HEK293 (cell line): ENCODE results near the gene ZC3H7B.
A peak's percentile ranks its signal among the peaks of the same experiment; 100 is the strongest.

ENCODE experiments used
- CTCF ChIA-PET: fragments of 350-600 bp; formaldehyde crosslinking; extraction: SDS; loops from one replicate; lab custom pipeline; 2021; ENCODE audit warnings: antibody characterized with exemption; lab: Yijun Ruan, JAX
- POLR2A ChIA-PET: fragments of 300-600 bp; formaldehyde crosslinking; extraction: SDS; loops from one replicate; lab custom pipeline; 2020; ENCODE audit warnings: antibody characterized with exemption, inconsistent platforms; lab: Yijun Ruan, JAX
- H3K27ac ChIP-seq: fragments of 200-500 bp; sonication (Bioruptor generic); 2 replicates; pipeline ENCODE4 v1.5.1; 2014; ENCODE audit warnings: low read depth, low read length, control low read depth, inconsistent platforms; ENCODE audit errors: extremely low read depth
- H3K36me3 ChIP-seq, 2 experiments: fragments of 200-500 bp in 1 of 2; sonication (Bioruptor generic) in 1 of 2; 1 replicate in 1 of 2; 2 replicates in 1 of 2; pipeline ENCODE4 v1.5.1; 2014 to 2017; ENCODE audit warnings: inconsistent platforms in 2 of 2, low read length in 2 of 2; ENCODE audit not compliant: control insufficient read depth in 2 of 2, insufficient read depth in 1 of 2
- H3K4me1 ChIP-seq: fragments of 200-500 bp; sonication (Bioruptor generic); 2 replicates; pipeline ENCODE4 v1.5.1; 2014; ENCODE audit warnings: mild to moderate bottlenecking, low read length, inconsistent platforms; ENCODE audit not compliant: control insufficient read depth, insufficient read depth
- H3K4me3 ChIP-seq: 2 replicates; pipeline ENCODE4 v1.5.1; 2011; ENCODE audit warnings: low read depth, mild to moderate bottlenecking, control low read depth, low read length, moderate library complexity
- H3K9me3 ChIP-seq: fragments of 200-500 bp; sonication (Bioruptor generic); 2 replicates; pipeline ENCODE4 v1.5.1; 2014; ENCODE audit warnings: low read depth, low read length, inconsistent platforms; ENCODE audit not compliant: control insufficient read depth, insufficient read depth
- BCL11A ChIP-seq: fragments of 450-650 bp; formaldehyde crosslinking; IDR thresholded peaks from 2 replicates; pipeline ENCODE4 v1.5.1; 2016; ENCODE audit warnings: low read depth, missing biosample characterization, missing genetic modification characterization
- EGR2 ChIP-seq: fragments of 450-650 bp; formaldehyde crosslinking; IDR thresholded peaks from 2 replicates; pipeline ENCODE4 v1.5.1; 2016; ENCODE audit warnings: low read depth, missing biosample characterization, missing genetic modification characterization
- KLF1 ChIP-seq: fragments of 450-650 bp; formaldehyde crosslinking; IDR thresholded peaks from 2 replicates; pipeline ENCODE4 v1.5.1; 2016; ENCODE audit warnings: missing biosample characterization, missing genetic modification characterization
- KLF16 ChIP-seq: fragments of 450-650 bp; formaldehyde crosslinking; IDR thresholded peaks from 2 replicates; pipeline ENCODE4 v1.5.1; 2017; ENCODE audit warnings: missing biosample characterization, missing genetic modification characterization
- KLF8 ChIP-seq: fragments of 450-650 bp; formaldehyde crosslinking; IDR thresholded peaks from 2 replicates; pipeline ENCODE4 v1.5.1; 2016; ENCODE audit warnings: missing biosample characterization, missing genetic modification characterization
- MZF1 ChIP-seq: fragments of 450-650 bp; formaldehyde crosslinking; IDR thresholded peaks from 2 replicates; pipeline ENCODE4 v1.5.1; 2017; ENCODE audit warnings: missing biosample characterization, missing genetic modification characterization, borderline replicate concordance
- OSR2 ChIP-seq: fragments of 450-650 bp; formaldehyde crosslinking; IDR thresholded peaks from 2 replicates; pipeline ENCODE4 v1.5.1; 2016; ENCODE audit warnings: missing biosample characterization, missing genetic modification characterization
- SP2 ChIP-seq: fragments of 450-650 bp; formaldehyde crosslinking; IDR thresholded peaks from 2 replicates; pipeline ENCODE4 v1.5.1; 2016; ENCODE audit warnings: missing biosample characterization, missing genetic modification characterization
- SP7 ChIP-seq: fragments of 450-650 bp; formaldehyde crosslinking; IDR thresholded peaks from 2 replicates; pipeline ENCODE4 v1.5.1; 2016; ENCODE audit warnings: missing biosample characterization, missing genetic modification characterization
- ZBTB49 ChIP-seq: fragments of 450-650 bp; formaldehyde crosslinking; IDR thresholded peaks from 2 replicates; pipeline ENCODE4 v1.5.1; 2016; ENCODE audit warnings: missing biosample characterization, missing genetic modification characterization, low read depth
- ZNF10 ChIP-seq: fragments of 450-650 bp; formaldehyde crosslinking; IDR thresholded peaks from 2 replicates; pipeline ENCODE4 v1.5.1; 2017; ENCODE audit warnings: missing biosample characterization, missing genetic modification characterization
- ZNF184 ChIP-seq: fragments of 450-650 bp; IDR thresholded peaks from 2 replicates; pipeline ENCODE4 v1.5.1; 2018; ENCODE audit warnings: missing biosample characterization, mild to moderate bottlenecking, missing genetic modification characterization
- ZNF341 ChIP-seq: fragments of 450-650 bp; formaldehyde crosslinking; IDR thresholded peaks from 2 replicates; pipeline ENCODE4; 2016; ENCODE audit warnings: low read depth, missing biosample characterization, missing genetic modification characterization
- ZNF416 ChIP-seq: fragments of 450-650 bp; formaldehyde crosslinking; IDR thresholded peaks from 2 replicates; pipeline ENCODE4 v1.5.1; 2016; ENCODE audit warnings: missing biosample characterization, missing genetic modification characterization
- ZNF423 ChIP-seq: fragments of 450-650 bp; formaldehyde crosslinking; IDR thresholded peaks from 2 replicates; pipeline ENCODE4 v1.5.1; 2016; ENCODE audit warnings: missing biosample characterization, missing genetic modification characterization
- ZNF449 ChIP-seq: fragments of 450-650 bp; formaldehyde crosslinking; IDR thresholded peaks from 2 replicates; pipeline ENCODE4 v1.5.1; 2017; ENCODE audit warnings: missing biosample characterization, mild to moderate bottlenecking, missing genetic modification characterization, moderate library complexity
- ZNF514 ChIP-seq: fragments of 450-650 bp; formaldehyde crosslinking; IDR thresholded peaks from 2 replicates; pipeline ENCODE4 v1.5.1; 2016; ENCODE audit warnings: missing biosample characterization, missing genetic modification characterization
- ZNF560 ChIP-seq: fragments of 450-650 bp; formaldehyde crosslinking; IDR thresholded peaks from 2 replicates; pipeline ENCODE4 v1.5.1; 2017; ENCODE audit warnings: missing biosample characterization, missing genetic modification characterization, borderline replicate concordance
- ZNF624 ChIP-seq: fragments of 450-650 bp; formaldehyde crosslinking; IDR thresholded peaks from 2 replicates; pipeline ENCODE4 v1.5.1; 2017; ENCODE audit warnings: missing biosample characterization, missing genetic modification characterization
- ZNF639 ChIP-seq: fragments of 450-650 bp; formaldehyde crosslinking; IDR thresholded peaks from 2 replicates; pipeline ENCODE4 v1.5.1; 2016; ENCODE audit warnings: missing biosample characterization, missing genetic modification characterization
- ZNF645 ChIP-seq: fragments of 450-650 bp; formaldehyde crosslinking; IDR thresholded peaks from 2 replicates; pipeline ENCODE4; 2016; ENCODE audit warnings: missing biosample characterization, missing genetic modification characterization
- ZNF654 ChIP-seq: fragments of 450-650 bp; formaldehyde crosslinking; IDR thresholded peaks from 2 replicates; pipeline ENCODE4 v1.5.1; 2016; ENCODE audit warnings: low read depth, missing biosample characterization, missing genetic modification characterization
- ZNF664 ChIP-seq: fragments of 450-650 bp; formaldehyde crosslinking; IDR thresholded peaks from 2 replicates; pipeline ENCODE4 v1.5.1; 2016; ENCODE audit warnings: missing biosample characterization, missing genetic modification characterization
- ZNF785 ChIP-seq: fragments of 450-650 bp; formaldehyde crosslinking; IDR thresholded peaks from 2 replicates; pipeline ENCODE4 v1.5.1; 2016; ENCODE audit warnings: missing biosample characterization, missing genetic modification characterization
- ZSCAN18 ChIP-seq: fragments of 450-650 bp; formaldehyde crosslinking; IDR thresholded peaks from 2 replicates; pipeline ENCODE4 v1.5.1; 2016; ENCODE audit warnings: missing biosample characterization, missing genetic modification characterization
- ZSCAN30 ChIP-seq: fragments of 450-650 bp; IDR thresholded peaks from 2 replicates; pipeline ENCODE4 v1.5.1; 2018; ENCODE audit warnings: missing biosample characterization, mild to moderate bottlenecking, missing genetic modification characterization, moderate library complexity

The ZC3H7B gene

GRCh38 chr22:41350087-41350486 lies 48.8 kb downstream of the ZC3H7B start:
- ChIA-PET CTCF (no interaction called here), POLR2A (no interaction called here)
- H3K27ac ChIP-seq: no peak overlapping the region
- peaks cover 13 to 93% of the 10 kb centered on the region in 2 experiments for H3K36me3 ChIP-seq
- no peaks in the 10 kb centered on the region for H3K4me1 ChIP-seq
- H3K4me3 ChIP-seq: no peak overlapping the region
- TF ChIP-seq ZNF416 (tag by site-specific recombination) (no peak), BCL11A (tag by site-specific recombination) (no peak), EGR2 (peak; percentile 46; the same call in 1 of the 2 replicates), SP2 (tag by site-specific recombination) (peak; percentile 19; the same call in 1 of the 2 replicates)
- TF ChIP-seq, all 188 proteins: peak for 2
- no peaks in the 10 kb centered on the region for H3K9me3 ChIP-seq

- Histone ChIP-seq H3K4me3 (no peak overlapping the region), H3K36me3 (peaks cover 12 to 96% of the 10 kb centered on the region in 2 experiments), H3K9me3 (no peaks in the 10 kb centered on the region), H3K4me1 (no peaks in the 10 kb centered on the region), H3K27ac (no peak overlapping the region)
- TF ChIP-seq ZNF514: no peak
- TF ChIP-seq ZNF639 (tag by site-specific recombination): no peak
- no peak for TF ChIP-seq ZNF654 (tag by site-specific recombination)
- no peak for TF ChIP-seq ZNF10
- TF ChIP-seq ZNF341 (tag by site-specific recombination): no peak
- TF ChIP-seq KLF1: no peak
- TF ChIP-seq ZNF184 (tag by site-specific recombination): no peak
- TF ChIP-seq KLF16: no peak
- no peak for TF ChIP-seq ZNF449
- TF ChIP-seq ZSCAN30 (tag by site-specific recombination): no peak
- TF ChIP-seq ZNF785 (tag by site-specific recombination): no peak
- no peak for TF ChIP-seq ZNF423 (tag by site-specific recombination)
- no peak for TF ChIP-seq ZNF560 (tag by site-specific recombination)
- no peak for TF ChIP-seq OSR2 (tag by site-specific recombination)
- TF ChIP-seq SP7: no peak
- ChIA-PET CTCF (no interaction called here), POLR2A (interaction anchor here (1.4 kb wide), 1 partner anchor 16 kb away, joined by 5 read pairs; no protein-coding TSS in a partner anchor)
These were observed 49.7 kb downstream of the ZC3H7B start for GRCh38 chr22:41351011-41351410.

- Histone ChIP-seq H3K9me3 (no peaks in the 10 kb centered on the region), H3K36me3 (peaks cover 3 to 96% of the 10 kb centered on the region in 2 experiments), H3K4me3 (no peak overlapping the region), H3K4me1 (no peaks in the 10 kb centered on the region), H3K27ac (no peak overlapping the region)
- CTCF ChIA-PET: interaction anchor here (0.7 to 1.7 kb wide), 2 partner anchors 11 to 175 kb away, joined by 3 read pairs; no protein-coding TSS in a partner anchor
- POLR2A ChIA-PET: interaction anchor here (1.0 to 1.4 kb wide), 3 partner anchors 15 to 96 kb away, joined by 4 to 5 read pairs (median 4); no protein-coding TSS in a partner anchor
- TF ChIP-seq ZNF341 (tag by site-specific recombination) (no peak), KLF8 (peak; percentile 40), ZSCAN18 (tag by site-specific recombination) (no peak), ZNF664 (tag by site-specific recombination) (no peak), ZNF645 (tag by site-specific recombination) (no peak), SP7 (0 out of 2 replicates have a peak, but pooled peaks have one; percentile 13), MZF1 (no peak), OSR2 (tag by site-specific recombination) (no peak), ZNF624 (tag by site-specific recombination) (no peak), ZBTB49 (no peak)
These were observed 50.7 kb downstream of the ZC3H7B start for GRCh38 chr22:41352058-41352457.
